ENCODE data around the gene TCTN1. TPM values are rescaled to one million over a fixed set of nuclear protein-coding genes. Genes with fewer than 3 reads are reported as not detected.
"Not testable (repeated sequence)": the region's sequence is repeated elsewhere in the genome, so short reads cannot be mapped to it uniquely, and the experiment has no call there.

TCTN1 gene
- total and polyA plus RNA-seq, 2 of the 4 experiments (the other 2 are of a cell fraction) = 11.7 to 18.8 TPM

- H4K5ac ChIP-seq (ENCODE audit: low read depth, low read length); H3K4me3 ChIP-seq (ENCODE audit: insufficient read depth, low read depth, low read length); DNase-seq; H3K18ac ChIP-seq (ENCODE audit: low read depth, low read length); H2BK15ac ChIP-seq (ENCODE audit: low read depth, low read length); H3K27me3 ChIP-seq (ENCODE audit: control insufficient read depth, insufficient read depth, low read length); H3K27ac ChIP-seq (ENCODE audit: insufficient read depth, low read length); H2BK120ac ChIP-seq (ENCODE audit: low read depth, low read length); H2AFZ ChIP-seq (replicated peaks; ENCODE audit: low read length, poor library complexity); H3K4ac ChIP-seq (ENCODE audit: low read depth, low read length); H3K9ac ChIP-seq (ENCODE audit: low read depth, low read length); H4K8ac ChIP-seq (ENCODE audit: low read depth in 2 of 2, low read length in 2 of 2); POLR2A ChIA-PET (ENCODE audit: unreplicated experiment); BruUV-seq (replicated peaks); H2BK20ac ChIP-seq (ENCODE audit: low read depth, low read length); H2AK5ac ChIP-seq (ENCODE audit: low read depth, low read length); H2BK5ac ChIP-seq (ENCODE audit: low read depth, low read length, poor library complexity, severe bottlenecking); H3K4me1 ChIP-seq (ENCODE audit: control insufficient read depth, insufficient read depth, low read length); H3K36me3 ChIP-seq (ENCODE audit: control insufficient read depth, insufficient read depth, low read length); H2AK9ac ChIP-seq (replicated peaks; ENCODE audit: low read depth, low read length, poor library complexity); H3K4me2 ChIP-seq (ENCODE audit: low read depth, low read length); H3K14ac ChIP-seq (replicated peaks; ENCODE audit: low read depth, low read length); dilution Hi-C loops (cut with HindIII; ENCODE audit: low sequenced_read_pairs, unreplicated experiment); in situ Hi-C loops (cut with MboI; ENCODE audit: low sequenced_read_pairs); H4K91ac ChIP-seq (ENCODE audit: insufficient read depth, low read depth, low read length); H3K23ac ChIP-seq (ENCODE audit: low read depth, low read length); H3K9me3 ChIP-seq (ENCODE audit: control insufficient read depth, insufficient read depth, low read length); H3K56ac ChIP-seq (ENCODE audit: extremely low read depth, insufficient read depth, low read length); ATAC-seq (ENCODE audit: low read depth): not testable (repeated sequence)
- Histone ChIP-seq H3K9me1 (ENCODE audit: insufficient read depth, low read length) (peaks cover 10% of the 10 kb centered on the region), H4K20me1 (ENCODE audit: insufficient read depth, low read length) (peaks cover 38% of the 10 kb centered on the region), H3K79me1 (ENCODE audit: low read depth in 1 of 2, low read length in 2 of 2) (peaks cover 14 to 41% of the 10 kb centered on the region in 2 experiments)
- 88% methylated on average over 3 of the region's 10 CpGs; no CpG with 5 or more reads in 1 of the 2 experiments for WGBS, 2 experiments (ENCODE audit: extremely low coverage in 2 of 2, insufficient read length in 1 of 2)
- intact Hi-C loops (cut with micrococcal nuclease) = loop anchor here (1.0 kb wide), 1 partner anchor 14 kb away; no protein-coding TSS in a partner anchor
- CTCF ChIA-PET = interaction anchor here (0.6 to 2.1 kb wide), 3 partner anchors 11 to 106 kb away, joined by 3 to 7 read pairs (median 4); partner anchors contain the start of genes FAM216A and GPN3
Observed at GRCh38 chr12:110574717-110575230, 39.2 kb upstream of the TCTN1 start.

All from IMR-90 (cell line).